ENCODE measurements around the gene TAF4. TPM values are rescaled to one million over a fixed set of nuclear protein-coding genes. Genes with fewer than 3 reads are reported as not detected.

Gene TAF4
- total and polyA plus RNA-seq, 2 donors (not counting 3 experiments of a cell fraction or from before 2014, with no cell fraction given): 6.1 to 19.5 TPM

DNA sequence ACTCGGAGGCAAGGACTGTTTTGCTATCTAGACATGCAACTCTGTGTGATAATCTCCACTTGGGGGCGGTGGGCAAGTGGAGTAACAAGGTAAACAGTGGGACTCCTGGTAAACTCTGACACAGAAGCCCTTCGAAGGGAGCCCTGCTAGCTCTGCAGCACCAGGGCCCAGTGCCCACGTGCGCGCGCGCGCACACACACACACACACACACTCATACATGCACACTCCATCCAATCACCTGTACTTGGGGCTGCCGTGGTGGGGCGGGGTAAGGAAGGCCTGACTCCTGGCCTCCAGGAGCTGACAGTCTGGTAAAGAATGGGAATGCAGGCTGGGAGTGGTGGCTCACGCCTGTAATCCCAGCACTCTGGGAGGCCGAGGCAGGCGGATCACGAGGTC is 36.4 kb downstream of the TAF4 start:
- Histone ChIP-seq H3K36me3 (ENCODE audit: control insufficient read depth in 2 of 2, extremely low read depth in 1 of 2, insufficient read depth in 2 of 2, low read length in 2 of 2) (no peaks in the 10 kb centered on the region), H3K4me2 (ENCODE audit: insufficient read depth, low read length) (no peak overlapping the region), H3K9me3 (replicated peaks; ENCODE audit: control insufficient read depth, insufficient read depth, low read length) (no peaks in the 10 kb centered on the region), H4K20me1 (replicated peaks; ENCODE audit: control insufficient read depth, extremely low read depth, insufficient read depth, low read length) (no peaks in the 10 kb centered on the region), H3K27ac (ENCODE audit: insufficient read depth, low read depth, low read length) (no peak overlapping the region), H3K79me2 (ENCODE audit: control insufficient read depth, insufficient read depth, low read length) (peaks cover 63% of the 10 kb centered on the region), H3K9me1 (replicated peaks; ENCODE audit: control insufficient read depth, extremely low read depth, insufficient read depth, low read length) (no peaks in the 10 kb centered on the region), H3K4me1 (ENCODE audit: control insufficient read depth, extremely low read depth, insufficient read depth, low read length) (peaks cover 10% of the 10 kb centered on the region), H3K4me3 (replicated peaks in 1 of 3; ENCODE audit: insufficient read depth in 1 of 3, low read depth in 1 of 3, low read length in 3 of 3) (no peak overlapping the region), H2AFZ (ENCODE audit: low read depth, low read length) (no peak overlapping the region), H3K27me3 (ENCODE audit: control insufficient read depth in 2 of 2, insufficient read depth in 2 of 2, low read length in 2 of 2) (no peaks in the 10 kb centered on the region), H3K9ac (replicated peaks; ENCODE audit: extremely low read depth, insufficient read depth, low read length) (no peak overlapping the region)
- DNase-seq (ENCODE audit: low read depth, low spot score): no peak
- BruUV-seq (replicated peaks): no TSS peak
- intact Hi-C loops (cut with micrococcal nuclease): loop anchor here (5.0 kb wide), 2 partner anchors 33 to 93 kb away; partner anchors contain the start of gene LSM14B
- TF ChIP-seq EZH2 (IDR thresholded peaks at IDR 0.05; ENCODE audit: borderline replicate concordance, low read depth, low read length, severe bottlenecking) (no peak), JUN (IDR thresholded peaks at IDR 0.05; ENCODE audit: borderline replicate concordance, insufficient read depth, insufficient read length, low read depth) (no peak), GATA2 (IDR thresholded peaks at IDR 0.05; ENCODE audit: insufficient read depth, insufficient read length, low read depth, low read length) (no peak)
- ChIA-PET POLR2A (no interaction called here), CTCF (interaction anchor here (1.5 kb wide), 1 partner anchor 18 kb away, joined by 10 read pairs; no protein-coding TSS in a partner anchor)
- FAIRE-seq: no peak
- dilution Hi-C loops (cut with MboI; ENCODE audit: extremely low pct_ligation_motif_present, low sequenced_read_pairs): no loop called here

- POLR2A ChIA-PET: no interaction called here
- no peak overlapping the region for H3K4me3 ChIP-seq (replicated peaks in 1 of 3; ENCODE audit: insufficient read depth in 1 of 3, low read depth in 1 of 3, low read length in 3 of 3)
- no peak overlapping the region for H3K27ac ChIP-seq (ENCODE audit: insufficient read depth, low read depth, low read length)
- no peaks in the 10 kb centered on the region for H3K9me1 ChIP-seq (replicated peaks; ENCODE audit: control insufficient read depth, extremely low read depth, insufficient read depth, low read length)
- H3K79me2 ChIP-seq (ENCODE audit: control insufficient read depth, insufficient read depth, low read length): peaks cover 63% of the 10 kb centered on the region
- no peak overlapping the region for H3K4me2 ChIP-seq (ENCODE audit: insufficient read depth, low read length)
- intact Hi-C loops (cut with micrococcal nuclease) (loop anchor here (5.0 kb wide), 2 partner anchors 34 to 94 kb away; partner anchors contain the start of gene LSM14B), dilution Hi-C loops (cut with MboI; ENCODE audit: extremely low pct_ligation_motif_present, low sequenced_read_pairs) (no loop called here)
- H3K4me1 ChIP-seq (ENCODE audit: control insufficient read depth, extremely low read depth, insufficient read depth, low read length): peaks cover 10% of the 10 kb centered on the region
- CTCF ChIA-PET: interaction anchor here (1.5 kb wide), 1 partner anchor 17 kb away, joined by 10 read pairs; no protein-coding TSS in a partner anchor
- no peaks in the 10 kb centered on the region for H4K20me1 ChIP-seq (replicated peaks; ENCODE audit: control insufficient read depth, extremely low read depth, insufficient read depth, low read length)
- no peaks in the 10 kb centered on the region for H3K27me3 ChIP-seq (ENCODE audit: control insufficient read depth in 2 of 2, insufficient read depth in 2 of 2, low read length in 2 of 2)
- BruUV-seq (replicated peaks): no TSS peak
- H3K9me3 ChIP-seq (replicated peaks; ENCODE audit: control insufficient read depth, insufficient read depth, low read length): no peaks in the 10 kb centered on the region
- no peak overlapping the region for H2AFZ ChIP-seq (ENCODE audit: low read depth, low read length)
- FAIRE-seq (no peak), DNase-seq (ENCODE audit: low read depth, low spot score) (no peak)
- no peak for TF ChIP-seq JUN (IDR thresholded peaks at IDR 0.05; ENCODE audit: borderline replicate concordance, insufficient read depth, insufficient read length, low read depth)
- TF ChIP-seq, protein P1, sequence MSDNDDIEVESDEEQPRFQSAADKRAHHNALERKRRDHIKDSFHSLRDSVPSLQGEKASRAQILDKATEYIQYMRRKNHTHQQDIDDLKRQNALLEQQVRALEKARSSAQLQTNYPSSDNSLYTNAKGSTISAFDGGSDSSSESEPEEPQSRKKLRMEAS (IDR thresholded peaks at IDR 0.05; ENCODE audit: insufficient read depth, insufficient read length): no peak
- TF ChIP-seq GATA2 (IDR thresholded peaks at IDR 0.05; ENCODE audit: insufficient read depth, insufficient read length, low read depth, low read length): no peak
- no peak for TF ChIP-seq CTCF (IDR thresholded peaks at IDR 0.05; ENCODE audit: extremely low read depth in 1 of 2, insufficient read depth in 1 of 2, low read depth in 1 of 2, low read length in 2 of 2)
- no peak for TF ChIP-seq EZH2 (IDR thresholded peaks at IDR 0.05; ENCODE audit: borderline replicate concordance, low read depth, low read length, severe bottlenecking)
- no peak for TF ChIP-seq FOS (IDR thresholded peaks at IDR 0.05; ENCODE audit: borderline replicate concordance, insufficient read depth, low read length)
- no peak overlapping the region for H3K9ac ChIP-seq (replicated peaks; ENCODE audit: extremely low read depth, insufficient read depth, low read length)
- H3K36me3 ChIP-seq (ENCODE audit: control insufficient read depth in 2 of 2, extremely low read depth in 1 of 2, insufficient read depth in 2 of 2, low read length in 2 of 2): no peaks in the 10 kb centered on the region
These were observed 37.3 kb downstream of the TAF4 start for GRCh38 chr20:62028384-62028783.

All from endothelial cell of umbilical vein (primary cell).